Adrenal gland (tissue), 5 donors: ENCODE results near the gene KIF26B.

ENCODE experiments used
- CTCF ChIP-seq, 6 experiments: fragments of 450-650 bp in 4 of 6; fragments of 200-600 bp in 2 of 6; sonication (generic) in 1 of 6; IDR thresholded peaks; 1 replicate in 5 of 6; 2 replicates in 1 of 6; pipeline versions ENCODE4 v1.5.1 to v1.8.0; 2016 to 2021; ENCODE audit warnings: antibody characterized with exemption in 6 of 6, mild to moderate bottlenecking in 2 of 6, moderate library complexity in 1 of 6
- POLR2A ChIP-seq, 2 donors: fragments of 450-650 bp; IDR thresholded peaks; one replicate each; pipeline ENCODE4 v1.6.1; 2017; ENCODE audit warnings: antibody characterized with exemption in 2 of 2, mild to moderate bottlenecking in 2 of 2, moderate library complexity in 1 of 2
- donor health status: DM: no; HTN: no; CAD: no.

GRCh38 chr1:245622332-245623014 lies 467.7 kb downstream of the KIF26B start:
- TF ChIP-seq CTCF (IDR thresholded peaks at IDR 0.05) (no peak), POLR2A (IDR thresholded peaks at IDR 0.05) (no peak)
